Mesodermal cell (in vitro differentiated cells): ENCODE data around the gene KRT8.

Experiments
- H3K27ac ChIP-seq: 2 replicates; pipeline ENCODE4 v1.7.0; 2013; ENCODE audit warnings: mild to moderate bottlenecking, low read depth, low read length, moderate library complexity; ENCODE audit not compliant: severe bottlenecking
- H3K36me3 ChIP-seq: 2 replicates; pipeline ENCODE4 v1.7.1; 2013; ENCODE audit warnings: mild to moderate bottlenecking, low read length, moderate library complexity; ENCODE audit not compliant: control insufficient read depth, insufficient read depth
- H3K4me1 ChIP-seq: one replicate; pipeline ENCODE4 v1.7.1; 2013; ENCODE audit warnings: mild to moderate bottlenecking, low read length; ENCODE audit not compliant: insufficient read depth, control insufficient read depth, poor library complexity, severe bottlenecking
- H3K4me3 ChIP-seq: 2 replicates; pipeline ENCODE4 v1.7.0; 2013; ENCODE audit warnings: low read length, control low read depth, mild to moderate bottlenecking; ENCODE audit not compliant: insufficient read depth, poor library complexity, severe bottlenecking; ENCODE audit errors: extremely low read depth
- H3K9me3 ChIP-seq: 2 replicates; pipeline ENCODE4 v1.7.1; 2013; ENCODE audit warnings: mild to moderate bottlenecking, low read length, moderate library complexity; ENCODE audit not compliant: control insufficient read depth
- WGBS, 2 experiments: methylation state at CpG; one replicate each; pipeline ENCODE4 v1.1.5; 2013; ENCODE audit warnings: missing lambda C conversion rate in 2 of 2; ENCODE audit not compliant: insufficient coverage in 2 of 2; 5-methylcytosine and 5-hydroxymethylcytosine counted together

KRT8 gene

GRCh38 chr12:52924764-52925716, 20.2 kb upstream of the KRT8 start:
- Histone ChIP-seq H3K4me1 (peaks cover 78% of the 10 kb centered on the region), H3K9me3 (no peaks in the 10 kb centered on the region), H3K36me3 (no peaks in the 10 kb centered on the region), H3K4me3 (no peak overlapping the region), H3K27ac (peak overlapping the region; percentile 100)
- 48 to 58% methylated on average over 5 to 6 of the region's 11 CpGs for WGBS, 2 experiments

- Histone ChIP-seq H3K4me1 (peaks cover 54% of the 10 kb centered on the region), H3K27ac (peak overlapping the region; percentile 89), H3K36me3 (no peaks in the 10 kb centered on the region), H3K4me3 (no peak overlapping the region), H3K9me3 (no peaks in the 10 kb centered on the region)
- 86% methylated on average over 1 of the region's 1 CpG; no CpG with 5 or more reads in 1 of the 2 experiments for WGBS, 2 experiments
Measured at GRCh38 chr12:52921488-52922165, 16.8 kb upstream of the KRT8 start.

DNA sequence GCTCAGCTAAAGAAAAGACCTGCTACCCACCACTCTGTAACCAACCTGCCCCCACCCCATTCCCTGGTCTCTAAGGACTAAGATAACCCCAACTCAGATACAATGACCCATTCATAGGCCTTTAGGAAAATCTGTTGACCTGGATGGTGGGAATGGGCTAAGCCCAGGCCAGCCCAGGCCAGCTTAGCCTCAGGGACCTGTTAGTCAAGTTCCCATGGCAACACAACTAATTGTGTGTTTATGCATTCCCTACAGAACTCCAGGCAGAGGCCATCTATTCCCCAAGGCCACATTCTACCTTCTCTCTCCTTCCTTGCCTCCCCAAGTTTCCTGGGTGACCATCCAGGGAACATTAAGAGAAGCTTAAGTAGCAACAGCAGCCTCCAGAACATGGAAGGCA, 16.1 kb upstream of the KRT8 start:
- Histone ChIP-seq H3K4me1 (peaks cover 51% of the 10 kb centered on the region), H3K27ac (peak overlapping the region; percentile 89)

GRCh38 chr12:52918784-52919183, 13.9 kb upstream of the KRT8 start:
- Histone ChIP-seq H3K4me3 (no peak overlapping the region), H3K36me3 (no peaks in the 10 kb centered on the region), H3K27ac (no peak overlapping the region), H3K9me3 (no peaks in the 10 kb centered on the region), H3K4me1 (peaks cover 35% of the 10 kb centered on the region)
- 100% methylated on average over 1 of the region's 2 CpGs; no CpG with 5 or more reads in 1 of the 2 experiments for WGBS, 2 experiments

More for the DNA sequence above, 16.1 kb upstream of the KRT8 start:
- H3K9me3 ChIP-seq: no peaks in the 10 kb centered on the region
- H3K4me3 ChIP-seq: no peak overlapping the region
- H3K36me3 ChIP-seq: no peaks in the 10 kb centered on the region

DNA sequence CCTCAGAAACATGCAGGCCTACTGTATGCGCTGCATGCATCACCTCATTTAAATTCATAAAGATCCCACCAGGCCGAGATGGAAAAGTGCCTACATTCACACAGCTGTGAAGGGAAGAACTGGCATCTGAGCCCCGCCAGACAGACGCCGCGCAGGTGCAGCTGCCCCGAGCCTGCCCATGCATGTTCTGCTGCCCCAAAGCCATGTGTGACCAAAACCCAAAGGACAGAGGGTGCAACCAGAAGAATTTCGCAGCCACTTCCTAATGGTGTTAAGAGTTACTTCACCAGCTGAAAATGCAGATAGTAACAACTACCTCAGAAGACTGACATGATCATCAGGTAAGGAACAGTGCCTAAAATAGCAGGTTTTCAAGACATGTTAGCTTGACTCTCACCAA, 13.5 kb upstream of the KRT8 start:
- Histone ChIP-seq H3K9me3 (no peaks in the 10 kb centered on the region), H3K4me3 (no peak overlapping the region), H3K36me3 (no peaks in the 10 kb centered on the region), H3K27ac (no peak overlapping the region), H3K4me1 (peaks cover 32% of the 10 kb centered on the region)
- 93 to 98% methylated on average over 8 of the region's 8 CpGs for WGBS, 2 experiments

GRCh38 chr12:52917800-52918199, 12.9 kb upstream of the KRT8 start:
- H3K27ac ChIP-seq: no peak overlapping the region
- H3K36me3 ChIP-seq: no peaks in the 10 kb centered on the region
- no peaks in the 10 kb centered on the region for H3K9me3 ChIP-seq
- WGBS, 2 experiments: 86 to 100% methylated on average over 1 of the region's 1 CpG
- H3K4me3 ChIP-seq: no peak overlapping the region
- H3K4me1 ChIP-seq: peaks cover 29% of the 10 kb centered on the region

- H3K4me3 ChIP-seq: no peak overlapping the region
- H3K36me3 ChIP-seq: no peaks in the 10 kb centered on the region
- peaks cover 13% of the 10 kb centered on the region for H3K4me1 ChIP-seq
- WGBS, 2 experiments: 92 to 95% methylated on average over 3 of the region's 3 CpGs
- no peak overlapping the region for H3K27ac ChIP-seq
- H3K9me3 ChIP-seq: no peaks in the 10 kb centered on the region
Measured at GRCh38 chr12:52916216-52916615, 11.3 kb upstream of the KRT8 start.

DNA sequence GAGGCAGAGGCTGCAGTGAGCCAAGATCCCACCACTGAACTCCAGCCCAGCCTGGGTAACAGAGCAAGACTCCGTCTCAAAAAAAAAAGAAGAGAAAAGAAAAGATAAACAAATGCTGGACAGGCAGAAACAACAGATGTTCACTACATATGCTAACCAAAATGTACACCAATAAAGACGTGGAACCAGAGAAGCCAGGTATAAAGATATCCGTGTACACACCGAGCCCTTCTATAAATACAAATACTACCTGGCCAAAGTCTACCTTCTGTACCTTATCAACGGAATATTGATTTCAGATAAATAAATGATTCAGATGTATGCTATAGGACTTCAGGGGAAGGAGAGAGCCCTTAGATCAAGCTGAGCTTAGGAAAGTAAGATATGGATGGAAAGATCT, 10.8 kb upstream of the KRT8 start:
- Histone ChIP-seq H3K4me1 (peaks cover 11% of the 10 kb centered on the region), H3K4me3 (no peak overlapping the region), H3K27ac (no peak overlapping the region), H3K36me3 (no peaks in the 10 kb centered on the region), H3K9me3 (no peaks in the 10 kb centered on the region)
- WGBS, 2 experiments: 100% methylated on average over 1 of the region's 5 CpGs; no CpG with 5 or more reads in 1 of the 2 experiments

- H3K36me3 ChIP-seq: no peaks in the 10 kb centered on the region
- H3K4me3 ChIP-seq: no peak overlapping the region
- H3K27ac ChIP-seq: no peak overlapping the region
- peaks cover 12% of the 10 kb centered on the region for H3K4me1 ChIP-seq
- no peaks in the 10 kb centered on the region for H3K9me3 ChIP-seq
- 89 to 100% methylated on average over 6 to 7 of the region's 7 CpGs for WGBS, 2 experiments
Measured at GRCh38 chr12:52914576-52915121, 9.8 kb upstream of the KRT8 start.

- Histone ChIP-seq H3K36me3 (no peaks in the 10 kb centered on the region), H3K9me3 (no peaks in the 10 kb centered on the region), H3K27ac (no peak overlapping the region), H3K4me1 (peaks cover 16% of the 10 kb centered on the region), H3K4me3 (no peak overlapping the region)
- WGBS, 2 experiments: 84 to 96% methylated on average over 4 to 8 of the region's 9 CpGs
Measured at GRCh38 chr12:52913431-52913821, 8.6 kb upstream of the KRT8 start.
